Measurements from ENCODE around the gene PLEKHD1. TPM values are rescaled to one million over a fixed set of nuclear protein-coding genes. Genes with fewer than 3 reads are reported as not detected.

Gene PLEKHD1
- total RNA-seq, 1 experiment from 2014 or later, result 0.65 TPM

GRCh38 chr14:69543341-69544115 is 59.0 kb downstream of the PLEKHD1 start:
- POLR2A ChIA-PET (ENCODE audit: unreplicated experiment), result no interaction called here
- Histone ChIP-seq H3K36me3 (ENCODE audit: low read depth) (no peaks in the 10 kb centered on the region), H4K20me1 (ENCODE audit: insufficient read depth) (no peaks in the 10 kb centered on the region), H3F3A (ENCODE audit: insufficient read depth, low read depth) (peaks cover 4% of the 10 kb centered on the region), H3K79me2 (ENCODE audit: low read depth) (no peaks in the 10 kb centered on the region), H3K27ac (no peak overlapping the region), H3K9me2 (ENCODE audit: insufficient read depth) (no peaks in the 10 kb centered on the region), H2AFZ (no peak overlapping the region), H3K4me1 (replicated peaks; ENCODE audit: insufficient read depth) (peaks cover 5% of the 10 kb centered on the region; the same call in 1 of the 2 replicates), H3K4me2 (no peak overlapping the region), H3K27me3 (ENCODE audit: insufficient read depth, low read depth) (no peaks in the 10 kb centered on the region; the same call in 1 of the 2 replicates), H3K9me3 (ENCODE audit: insufficient read depth, low read depth) (peaks cover 6% of the 10 kb centered on the region; the same call in 1 of the 2 replicates), H3K4me3 (no peak overlapping the region)
- BruUV-seq (replicated peaks), result no TSS peak
- CTCF ChIA-PET, result no interaction called here
- TF ChIP-seq CTCF (conservative IDR thresholded peaks at IDR 0.05) (no peak), EZH2 (IDR thresholded peaks at IDR 0.05; ENCODE audit: low read depth) (no peak)
- peak; percentile 73 to 92 for DNase-seq
- intact Hi-C loops (cut with micrococcal nuclease; ENCODE audit: unreplicated experiment), result no loop called here

- no peak for DNase-seq
- no peak overlapping the region for H3K4me3 ChIP-seq
- H3K36me3 ChIP-seq (ENCODE audit: low read depth), result no peaks in the 10 kb centered on the region
- no peaks in the 10 kb centered on the region for H3K79me2 ChIP-seq (ENCODE audit: low read depth)
- peaks cover 5% of the 10 kb centered on the region; the same call in 1 of the 2 replicates for H3K4me1 ChIP-seq (replicated peaks; ENCODE audit: insufficient read depth)
- intact Hi-C loops (cut with micrococcal nuclease; ENCODE audit: unreplicated experiment), result no loop called here
- no peaks in the 10 kb centered on the region for H3K9me2 ChIP-seq (ENCODE audit: insufficient read depth)
- no peak overlapping the region for H3K4me2 ChIP-seq
- H3K27ac ChIP-seq, result no peak overlapping the region
- no peaks in the 10 kb centered on the region for H4K20me1 ChIP-seq (ENCODE audit: insufficient read depth)
- no peak overlapping the region for H2AFZ ChIP-seq
- no peaks in the 10 kb centered on the region for H3K9me3 ChIP-seq (ENCODE audit: insufficient read depth, low read depth)
- no TSS peak for BruUV-seq (replicated peaks)
- TF ChIP-seq EZH2 (IDR thresholded peaks at IDR 0.05; ENCODE audit: low read depth) (no peak), CTCF (conservative IDR thresholded peaks at IDR 0.05) (no peak; the same call in 1 of the 2 replicates)
- ChIA-PET CTCF (no interaction called here), POLR2A (ENCODE audit: unreplicated experiment) (no interaction called here)
- peaks cover 4% of the 10 kb centered on the region; the same call in 1 of the 2 replicates for H3F3A ChIP-seq (ENCODE audit: insufficient read depth, low read depth)
- peaks cover 11% of the 10 kb centered on the region; the same call in 1 of the 2 replicates for H3K27me3 ChIP-seq (ENCODE audit: insufficient read depth, low read depth)
Measured at GRCh38 chr14:69547701-69548348, 63.3 kb downstream of the PLEKHD1 start.

GRCh38 chr14:69548566-69548965 is 64.0 kb downstream of the PLEKHD1 start:
- CTCF ChIA-PET, result no interaction called here
- no peaks in the 10 kb centered on the region for H4K20me1 ChIP-seq (ENCODE audit: insufficient read depth)
- no peaks in the 10 kb centered on the region for H3F3A ChIP-seq (ENCODE audit: insufficient read depth, low read depth)
- no peak for TF ChIP-seq EZH2 (IDR thresholded peaks at IDR 0.05; ENCODE audit: low read depth)
- no peak for TF ChIP-seq CTCF (conservative IDR thresholded peaks at IDR 0.05)
- no peaks in the 10 kb centered on the region for H3K36me3 ChIP-seq (ENCODE audit: low read depth)
- BruUV-seq (replicated peaks), result no TSS peak
- POLR2A ChIA-PET (ENCODE audit: unreplicated experiment), result no interaction called here
- no peak overlapping the region for H2AFZ ChIP-seq
- peaks cover 7% of the 10 kb centered on the region for H3K4me1 ChIP-seq (replicated peaks; ENCODE audit: insufficient read depth)
- H3K27ac ChIP-seq, result no peak overlapping the region
- H3K4me2 ChIP-seq, result no peak overlapping the region
- peaks cover 11% of the 10 kb centered on the region; the same call in 1 of the 2 replicates for H3K27me3 ChIP-seq (ENCODE audit: insufficient read depth, low read depth)
- DNase-seq, result no peak
- no peaks in the 10 kb centered on the region for H3K9me2 ChIP-seq (ENCODE audit: insufficient read depth)
- no peaks in the 10 kb centered on the region for H3K79me2 ChIP-seq (ENCODE audit: low read depth)
- H3K9me3 ChIP-seq (ENCODE audit: insufficient read depth, low read depth), result no peaks in the 10 kb centered on the region
- intact Hi-C loops (cut with micrococcal nuclease; ENCODE audit: unreplicated experiment), result no loop called here
- no peak overlapping the region for H3K4me3 ChIP-seq

Data from PC-9 (cell line).